GM21717 (cell line): ENCODE measurements around the gene AFAP1L1.
"Not testable (repeated sequence)": the region's sequence is repeated elsewhere in the genome, so short reads cannot be mapped to it uniquely, and the experiment has no call there.

Experiments
- ATAC-seq: cut with Tn5 transposase; IDR thresholded peaks from one replicate; pipeline ENCODE4 v1.9.1; 2021; ENCODE audit warnings: mild to moderate bottlenecking, moderate library complexity; ENCODE audit not compliant: unreplicated experiment

The AFAP1L1 gene

GRCh38 chr5:149260761-149261160, 10.9 kb upstream of the AFAP1L1 start:
- ATAC-seq, result no peak

GRCh38 chr5:149261246-149261645, 10.4 kb upstream of the AFAP1L1 start:
- no peak for ATAC-seq

- no peak for ATAC-seq
Measured at GRCh38 chr5:149262315-149262714, 9.3 kb upstream of the AFAP1L1 start.

- ATAC-seq, result peak; percentile 79
Measured at GRCh38 chr5:149264439-149265067, 7.1 kb upstream of the AFAP1L1 start.

GRCh38 chr5:149265068-149265465, 6.6 kb upstream of the AFAP1L1 start:
- no peak for ATAC-seq

- ATAC-seq, result no peak
Measured at GRCh38 chr5:149265597-149265996, 6.1 kb upstream of the AFAP1L1 start.

GRCh38 chr5:149267241-149267973, 4.3 kb upstream of the AFAP1L1 start:
- no peak for ATAC-seq

- ATAC-seq, result peak; percentile 61
Measured at GRCh38 chr5:149268928-149269557, 2.6 kb upstream of the AFAP1L1 start.

- ATAC-seq, result no peak
Measured at GRCh38 chr5:149271195-149271715, 404 bp upstream of the AFAP1L1 start.

- ATAC-seq, result not testable (repeated sequence)
Measured at GRCh38 chr5:149272781-149273180, 1.1 kb downstream of the AFAP1L1 start.

GRCh38 chr5:149273237-149273636, 1.6 kb downstream of the AFAP1L1 start:
- ATAC-seq, result no peak

- ATAC-seq, result no peak
Measured at GRCh38 chr5:149273950-149274349, 2.3 kb downstream of the AFAP1L1 start.

GRCh38 chr5:149274939-149275338, 3.3 kb downstream of the AFAP1L1 start:
- ATAC-seq, result no peak

GRCh38 chr5:149277801-149278200, 6.1 kb downstream of the AFAP1L1 start:
- no peak for ATAC-seq

GRCh38 chr5:149278451-149279210, 7.0 kb downstream of the AFAP1L1 start:
- ATAC-seq, result no peak

- no peak for ATAC-seq
Measured at GRCh38 chr5:149279661-149280060, 8.0 kb downstream of the AFAP1L1 start.

- no peak for ATAC-seq
Measured at GRCh38 chr5:149280124-149280523, 8.5 kb downstream of the AFAP1L1 start.

- no peak for ATAC-seq
Measured at GRCh38 chr5:149280802-149281201, 9.1 kb downstream of the AFAP1L1 start.

- ATAC-seq, result no peak
Measured at GRCh38 chr5:149282027-149282965, 10.6 kb downstream of the AFAP1L1 start.

- ATAC-seq, result no peak
Measured at GRCh38 chr5:149282966-149283332, 11.3 kb downstream of the AFAP1L1 start.
